Measurements from ENCODE around the gene NAT9. TPM values are rescaled to one million over a fixed set of nuclear protein-coding genes. Genes with fewer than 3 reads are reported as not detected.

The NAT9 gene
- total RNA-seq (10 to 100 TPM; 27.1 to 47.4 TPM), polyA plus RNA-seq (10 to 100 TPM; 36.5 to 36.7 TPM)
- long read RNA-seq, donor 1, transcript NAT9-210 (7 exons, 1,860 nt) = major isoform, 7 of 17 reads
- long read RNA-seq, donor 1, transcript NAT9-201 (7 exons, 1,875 nt) = minor isoform, 5 of 17 reads
- long read RNA-seq, donor 1, partial matches to known transcripts = 0 of 17 reads
- long read RNA-seq, donor 1, other reads (novel, unspliced or antisense) = 0 of 17 reads
- long read RNA-seq, donor 2, partial matches to known transcripts = 0 of 4 reads
- long read RNA-seq, donor 2, other reads (novel, unspliced or antisense) = 0 of 4 reads
- long read RNA-seq, donor 3, partial matches to known transcripts = 0 of 4 reads
- long read RNA-seq, donor 3, other reads (novel, unspliced or antisense) = 0 of 4 reads
- long read RNA-seq, donor 4, partial matches to known transcripts = 0 of 4 reads
- long read RNA-seq, donor 4, other reads (novel, unspliced or antisense) = 0 of 4 reads
- long read RNA-seq, donor 5, transcript NAT9-225 (6 exons, 1,993 nt) = major isoform, 5 of 14 reads
- long read RNA-seq, donor 5, partial matches to known transcripts = 0 of 14 reads
- long read RNA-seq, donor 5, other reads (novel, unspliced or antisense) = 0 of 14 reads

- Histone ChIP-seq H3K4me1 (ENCODE audit: control insufficient read depth in 5 of 5, insufficient read depth in 5 of 5, low read length in 5 of 5) (peaks cover 0 to 15% (median 8%) of the 10 kb centered on the region in 5 donors), H3K9ac (ENCODE audit: insufficient read depth in 1 of 2, low read length in 2 of 2) (peak within 1 kb of the TSS in 1 of 2 donors; percentile 79), H3K27ac (ENCODE audit: low read depth in 1 of 2, low read length in 1 of 2) (peak within 1 kb of the TSS; percentile 82 to 83), H3K9me3 (ENCODE audit: control insufficient read depth in 4 of 4, insufficient read depth in 3 of 4, low read length in 3 of 4) (no peaks in the 10 kb centered on the region), H3K4me3 (peak within 1 kb of the TSS; percentile 97), H3K36me3 (ENCODE audit: control insufficient read depth in 4 of 4, insufficient read depth in 4 of 4, low read length in 4 of 4) (peaks cover 6 to 28% (median 20%) of the 10 kb centered on the region in 4 donors), H3K27me3 (ENCODE audit: control insufficient read depth in 3 of 3, insufficient read depth in 3 of 3, low read length in 2 of 3) (no peaks in the 10 kb centered on the region)
- DNase-seq (peak; percentile 96 to 98 (median 97)), ATAC-seq (ENCODE audit: insufficient read depth, low FRiP score) (peak; percentile 92)
- WGBS, 2 donors = 0 to 1% methylated on average over 54 to 64 of the region's 64 CpGs
- no peak for TF ChIP-seq CTCF (IDR thresholded peaks at IDR 0.05; ENCODE audit: control extremely low read depth, extremely low read depth)
Observed at GRCh38 chr17:74776044-74776962, at the start of gene NAT9. NAT9 (minus strand) TSS chr17:74776345; CDS start chr17:74775698, 647 bp downstream.

GRCh38 chr17:74824961-74825627 lies 48.9 kb upstream of the NAT9 start:
- no peaks in the 10 kb centered on the region for H3K9me3 ChIP-seq (ENCODE audit: control insufficient read depth in 4 of 4, insufficient read depth in 3 of 4, low read length in 3 of 4)
- WGBS, 2 donors = 88 to 92% methylated on average over 11 of the region's 11 CpGs
- no peak overlapping the region for H3K4me3 ChIP-seq
- H3K27ac ChIP-seq (ENCODE audit: low read depth in 1 of 2, low read length in 1 of 2) = no peak overlapping the region
- no peak for TF ChIP-seq CTCF (IDR thresholded peaks at IDR 0.05; ENCODE audit: control extremely low read depth, extremely low read depth)
- no peak for ATAC-seq (ENCODE audit: insufficient read depth, low FRiP score)
- H3K27me3 ChIP-seq (ENCODE audit: control insufficient read depth in 3 of 3, insufficient read depth in 3 of 3, low read length in 2 of 3) = no peaks in the 10 kb centered on the region
- H3K36me3 ChIP-seq (ENCODE audit: control insufficient read depth in 4 of 4, insufficient read depth in 4 of 4, low read length in 4 of 4) = peaks cover 0 to 23% (median under 1%) of the 10 kb centered on the region in 4 donors
- no peak for DNase-seq
- H3K9ac ChIP-seq (ENCODE audit: insufficient read depth in 1 of 2, low read length in 2 of 2) = no peak overlapping the region
- peaks cover 0 to 27% (median 0%) of the 10 kb centered on the region in 5 donors for H3K4me1 ChIP-seq (ENCODE audit: control insufficient read depth in 5 of 5, insufficient read depth in 5 of 5, low read length in 5 of 5)

GRCh38 chr17:74822939-74823367 lies 46.8 kb upstream of the NAT9 start:
- H3K9me3 ChIP-seq (ENCODE audit: control insufficient read depth in 4 of 4, insufficient read depth in 3 of 4, low read length in 3 of 4) = no peaks in the 10 kb centered on the region
- no peak overlapping the region for H3K4me3 ChIP-seq
- peak overlapping the region in 1 of 2 donors; percentile 46 for H3K9ac ChIP-seq (ENCODE audit: insufficient read depth in 1 of 2, low read length in 2 of 2)
- peak; percentile 48 to 67 (median 65) for DNase-seq
- no peak for TF ChIP-seq CTCF (IDR thresholded peaks at IDR 0.05; ENCODE audit: control extremely low read depth, extremely low read depth)
- peaks cover 0 to 27% (median 0%) of the 10 kb centered on the region in 5 donors for H3K4me1 ChIP-seq (ENCODE audit: control insufficient read depth in 5 of 5, insufficient read depth in 5 of 5, low read length in 5 of 5)
- WGBS, 2 donors = 71 to 76% methylated on average over 12 of the region's 12 CpGs
- no peak for ATAC-seq (ENCODE audit: insufficient read depth, low FRiP score)
- H3K27ac ChIP-seq (ENCODE audit: low read depth in 1 of 2, low read length in 1 of 2) = no peak overlapping the region
- no peaks in the 10 kb centered on the region for H3K27me3 ChIP-seq (ENCODE audit: control insufficient read depth in 3 of 3, insufficient read depth in 3 of 3, low read length in 2 of 3)
- peaks cover 0 to 27% (median under 1%) of the 10 kb centered on the region in 4 donors for H3K36me3 ChIP-seq (ENCODE audit: control insufficient read depth in 4 of 4, insufficient read depth in 4 of 4, low read length in 4 of 4)
